Colonic mucosa (tissue), 4 donors: ENCODE data around the gene PLAAT4. TPM values are rescaled to one million over a fixed set of nuclear protein-coding genes. Genes with fewer than 3 reads are reported as not detected.
A peak's percentile ranks its signal among the peaks of the same experiment; 100 is the strongest.

Experiments used
- DNase-seq: peaks from one replicate; pipeline ENCODE4 v3.0.0-alpha.2; 2020
- H3K27ac ChIP-seq: fragments of 200-600 bp; one replicate; pipeline ENCODE4 v1.8.0; 2021
- H3K27me3 ChIP-seq: fragments of 200-600 bp; one replicate; pipeline ENCODE4 v1.8.0; 2021
- H3K36me3 ChIP-seq: fragments of 200-600 bp; one replicate; pipeline ENCODE4 v1.8.0; 2021
- H3K4me1 ChIP-seq: fragments of 200-600 bp; one replicate; pipeline ENCODE4 v1.8.0; 2021; ENCODE audit warnings: mild to moderate bottlenecking
- H3K4me3 ChIP-seq: fragments of 200-600 bp; one replicate; pipeline ENCODE4 v1.8.0; 2021
- H3K9ac ChIP-seq, 2 donors: one replicate each; pipeline ENCODE4 v1.7.0; 2013; ENCODE audit warnings: control low read depth in 2 of 2, low read depth in 2 of 2, low read length in 2 of 2
- H3K9me3 ChIP-seq: fragments of 200-600 bp; one replicate; pipeline ENCODE4 v1.8.0; 2021
- CTCF ChIP-seq: fragments of 200-600 bp; IDR thresholded peaks from one replicate; pipeline ENCODE4 v1.8.0; 2022; ENCODE audit warnings: antibody characterized with exemption, mild to moderate bottlenecking
- intact Hi-C: fragments of 100-400 bp; cut with DNase I; formaldehyde crosslinking; loops from one replicate; pipeline ENCODE4 v1.14.1; 2022
- total RNA-seq, 2 donors: library from RNA; stranded (reverse); fragmentation: NEBNext Ultra II Directional in 1 of 2; extraction: Animal tissue kit (Norgen Biotek cat#: 25700) in 1 of 2; gene quantifications; one replicate each; pipeline ENCODE4 v1.2.1, GENCODE V29; 2021
- donor health status: healthy.
- donor health status: DM: no; HTN: no; CAD: no.
- donor health status: DM: no; HTN: no; CAD: no.

Gene PLAAT4
- total RNA-seq, 2 donors from 2014 or later: 9.9 to 40.7 TPM

- Histone ChIP-seq H3K36me3 (no peaks in the 10 kb centered on the region), H3K4me3 (no peak overlapping the region), H3K27ac (no peak overlapping the region), H3K4me1 (no peaks in the 10 kb centered on the region), H3K9ac (no peak overlapping the region), H3K27me3 (no peaks in the 10 kb centered on the region), H3K9me3 (no peaks in the 10 kb centered on the region)
- TF ChIP-seq CTCF: no peak
- DNase-seq: no peak
- intact Hi-C loops: no loop called here
Measured at GRCh38 chr11:63586451-63587166, 50.0 kb downstream of the PLAAT4 start.

GRCh38 chr11:63589000-63589399 is 52.4 kb downstream of the PLAAT4 start:
- no peaks in the 10 kb centered on the region for H3K36me3 ChIP-seq
- H3K4me1 ChIP-seq: no peaks in the 10 kb centered on the region
- TF ChIP-seq CTCF: no peak
- H3K4me3 ChIP-seq: no peak overlapping the region
- intact Hi-C loops: no loop called here
- DNase-seq: no peak
- H3K27ac ChIP-seq: no peak overlapping the region
- no peaks in the 10 kb centered on the region for H3K9me3 ChIP-seq
- H3K9ac ChIP-seq: no peak overlapping the region
- no peaks in the 10 kb centered on the region for H3K27me3 ChIP-seq

GRCh38 chr11:63590024-63590788 is 53.6 kb downstream of the PLAAT4 start:
- DNase-seq: no peak
- H3K9ac ChIP-seq: no peak overlapping the region
- H3K4me1 ChIP-seq: no peaks in the 10 kb centered on the region
- H3K27me3 ChIP-seq: no peaks in the 10 kb centered on the region
- H3K9me3 ChIP-seq: no peaks in the 10 kb centered on the region
- no peaks in the 10 kb centered on the region for H3K36me3 ChIP-seq
- TF ChIP-seq CTCF: no peak
- H3K4me3 ChIP-seq: no peak overlapping the region
- intact Hi-C loops: no loop called here
- H3K27ac ChIP-seq: no peak overlapping the region

GRCh38 chr11:63592975-63593395 is 56.4 kb downstream of the PLAAT4 start:
- H3K9me3 ChIP-seq: no peaks in the 10 kb centered on the region
- H3K36me3 ChIP-seq: no peaks in the 10 kb centered on the region
- intact Hi-C loops: no loop called here
- no peaks in the 10 kb centered on the region for H3K4me1 ChIP-seq
- no peak overlapping the region for H3K9ac ChIP-seq
- H3K4me3 ChIP-seq: no peak overlapping the region
- H3K27me3 ChIP-seq: no peaks in the 10 kb centered on the region
- TF ChIP-seq CTCF: peak; percentile 39
- no peak overlapping the region for H3K27ac ChIP-seq
- no peak for DNase-seq

- Histone ChIP-seq H3K27ac (no peak overlapping the region), H3K4me1 (no peaks in the 10 kb centered on the region)
- intact Hi-C loops: no loop called here
Measured at GRCh38 chr11:63595296-63595695, 58.7 kb downstream of the PLAAT4 start.

More at GRCh38 chr11:63595296-63595695, 58.7 kb downstream of the PLAAT4 start:
- no peak for TF ChIP-seq CTCF
- no peaks in the 10 kb centered on the region for H3K9me3 ChIP-seq
- H3K36me3 ChIP-seq: no peaks in the 10 kb centered on the region
- H3K27me3 ChIP-seq: no peaks in the 10 kb centered on the region
- peak; percentile 5 for DNase-seq
- H3K9ac ChIP-seq: no peak overlapping the region
- H3K4me3 ChIP-seq: no peak overlapping the region

Other genes starting within 250 kb of the PLAAT4 start
- under 1 TPM in 1 of 2 donors, not detected in 1; 0.22 TPM for gene SLC22A9, start 167.0 kb upstream of the PLAAT4 start, total RNA-seq
- gene PLAAT5, start 45.6 kb upstream of the PLAAT4 start, total RNA-seq: under 1 TPM in 1 of 2 donors, not detected in 1; 0.40 TPM
- gene LGALS12, start 30.7 kb upstream of the PLAAT4 start, total RNA-seq: under 1 TPM in 1 of 2 donors, not detected in 1; 0.24 TPM
- gene PLAAT2, start 26.6 kb downstream of the PLAAT4 start, total RNA-seq: 10 to 100 TPM in 1 of 2 donors, 1 to 10 TPM in 1; 1.9 to 11.1 TPM
- 10 to 100 TPM in 1 of 2 donors, 1 to 10 TPM in 1; 3.8 to 13.2 TPM for gene PLAAT3, start 77.6 kb downstream of the PLAAT4 start, total RNA-seq
- 10 to 100 TPM; 38.2 to 55.2 TPM for gene ATL3, start 134.6 kb downstream of the PLAAT4 start, total RNA-seq
- 100 to 1,000 TPM; 110 to 128 TPM for gene RTN3, start 144.7 kb downstream of the PLAAT4 start, total RNA-seq
- 1 to 10 TPM; 4.8 to 7.0 TPM for gene ZFTA, start 232.0 kb downstream of the PLAAT4 start, total RNA-seq